ENCODE data around the gene C6orf120.
"Not testable (repeated sequence)": the region's sequence is repeated elsewhere in the genome, so short reads cannot be mapped to it uniquely, and the experiment has no call there.

Gene C6orf120

DNA sequence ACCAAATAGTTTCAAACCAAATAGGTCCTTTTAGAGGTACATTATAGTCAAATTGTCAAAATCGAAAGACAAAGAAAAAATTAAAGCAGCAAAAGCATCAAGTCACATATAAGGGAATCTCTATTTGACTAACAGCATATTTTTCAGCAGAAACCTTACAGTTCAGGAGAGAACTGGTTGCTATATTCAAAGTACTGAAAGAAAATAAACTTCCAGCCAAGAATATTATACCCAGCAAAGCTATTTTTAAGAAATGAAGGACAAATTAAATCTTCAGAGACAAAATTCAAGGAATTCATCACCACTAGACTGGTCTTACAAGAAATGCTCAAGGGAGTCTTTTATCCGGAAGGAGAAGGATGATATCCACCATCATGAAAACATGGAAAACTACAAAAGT lies 16.1 kb upstream of the C6orf120 start:
- Histone ChIP-seq H3K4me3 (ENCODE audit: low read length) (no peak overlapping the region), H3K36me3 (ENCODE audit: insufficient read depth, low read length) (peaks cover 6% of the 10 kb centered on the region), H3K4me1 (ENCODE audit: control insufficient read depth, insufficient read depth, low read length) (peaks cover 9% of the 10 kb centered on the region), H3K4me2 (ENCODE audit: low read length) (no peak overlapping the region), H3K9me3 (replicated peaks; ENCODE audit: low read length) (no peaks in the 10 kb centered on the region), H3K9ac (ENCODE audit: low read depth, low read length) (no peak overlapping the region), H3K27me3 (ENCODE audit: control insufficient read depth, insufficient read depth, low read length) (no peaks in the 10 kb centered on the region)

DNA sequence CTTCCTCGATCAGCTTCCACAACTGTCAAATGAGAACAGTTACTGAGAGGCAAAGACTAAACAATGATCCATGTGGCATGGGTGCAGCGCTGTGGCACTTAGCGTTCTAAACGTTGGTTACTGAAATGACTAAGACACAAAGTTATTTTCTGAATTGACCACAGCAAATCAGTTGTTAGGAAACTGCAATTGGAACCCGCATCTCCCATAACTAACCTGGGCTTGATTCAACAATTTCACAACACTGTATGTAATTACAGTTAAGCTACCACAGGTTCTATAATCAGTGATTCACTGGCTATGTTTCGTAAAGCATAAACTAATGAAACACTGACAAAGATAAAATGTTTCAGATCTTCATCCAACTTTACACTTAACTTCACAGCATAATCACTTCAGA lies 12.6 kb upstream of the C6orf120 start:
- H3K27me3 ChIP-seq (ENCODE audit: control insufficient read depth, insufficient read depth, low read length): no peaks in the 10 kb centered on the region
- H3K4me3 ChIP-seq (ENCODE audit: low read length): no peak overlapping the region
- H3K4me1 ChIP-seq (ENCODE audit: control insufficient read depth, insufficient read depth, low read length): peaks cover 9% of the 10 kb centered on the region
- H3K9ac ChIP-seq (ENCODE audit: low read depth, low read length): no peak overlapping the region
- no peaks in the 10 kb centered on the region for H3K9me3 ChIP-seq (replicated peaks; ENCODE audit: low read length)
- peaks cover 6% of the 10 kb centered on the region for H3K36me3 ChIP-seq (ENCODE audit: insufficient read depth, low read length)
- no peak overlapping the region for H3K4me2 ChIP-seq (ENCODE audit: low read length)

GRCh38 chr6:169691260-169691659 lies 10.7 kb upstream of the C6orf120 start:
- Histone ChIP-seq H3K9me3 (replicated peaks; ENCODE audit: low read length) (no peaks in the 10 kb centered on the region), H3K27me3 (ENCODE audit: control insufficient read depth, insufficient read depth, low read length) (no peaks in the 10 kb centered on the region), H3K4me3 (ENCODE audit: low read length) (no peak overlapping the region), H3K36me3 (ENCODE audit: insufficient read depth, low read length) (peaks cover 6% of the 10 kb centered on the region), H3K4me2 (ENCODE audit: low read length) (no peak overlapping the region), H3K4me1 (ENCODE audit: control insufficient read depth, insufficient read depth, low read length) (peaks cover 9% of the 10 kb centered on the region), H3K9ac (ENCODE audit: low read depth, low read length) (no peak overlapping the region)

DNA sequence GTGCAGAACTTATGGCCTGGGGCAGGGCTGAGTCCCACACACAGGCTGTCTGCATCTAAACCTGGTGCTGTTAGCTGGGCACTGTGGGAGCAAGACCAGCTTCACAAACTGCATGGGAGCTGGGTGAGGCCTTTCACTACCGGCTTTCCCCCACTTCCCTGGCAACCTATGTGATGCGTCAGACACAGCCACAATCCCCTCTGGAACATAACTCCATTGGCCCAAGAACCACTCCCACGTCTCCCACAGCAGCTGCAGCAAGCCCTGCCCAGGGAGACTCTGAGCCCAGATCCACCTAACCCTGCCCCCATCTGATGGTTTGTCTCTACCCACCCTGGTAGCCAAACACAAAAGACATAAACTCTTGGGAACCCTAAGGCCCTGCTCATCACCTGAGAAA lies 9.4 kb upstream of the C6orf120 start:
- H3K4me2 ChIP-seq (ENCODE audit: low read length): no peak overlapping the region

GRCh38 chr6:169695131-169695530 lies 6.8 kb upstream of the C6orf120 start:
- Histone ChIP-seq H3K36me3 (ENCODE audit: insufficient read depth, low read length) (no peaks in the 10 kb centered on the region), H3K4me1 (ENCODE audit: control insufficient read depth, insufficient read depth, low read length) (peaks cover 3% of the 10 kb centered on the region), H3K9ac (ENCODE audit: low read depth, low read length) (no peak overlapping the region), H3K9me3 (replicated peaks; ENCODE audit: low read length) (no peaks in the 10 kb centered on the region), H3K4me2 (ENCODE audit: low read length) (no peak overlapping the region), H3K27me3 (ENCODE audit: control insufficient read depth, insufficient read depth, low read length) (no peaks in the 10 kb centered on the region), H3K4me3 (ENCODE audit: low read length) (no peak overlapping the region)

More for the DNA sequence above, 9.4 kb upstream of the C6orf120 start:
- no peaks in the 10 kb centered on the region for H3K27me3 ChIP-seq (ENCODE audit: control insufficient read depth, insufficient read depth, low read length)
- H3K4me3 ChIP-seq (ENCODE audit: low read length): no peak overlapping the region
- H3K9ac ChIP-seq (ENCODE audit: low read depth, low read length): no peak overlapping the region
- no peaks in the 10 kb centered on the region for H3K9me3 ChIP-seq (replicated peaks; ENCODE audit: low read length)
- peaks cover 9% of the 10 kb centered on the region for H3K4me1 ChIP-seq (ENCODE audit: control insufficient read depth, insufficient read depth, low read length)
- H3K36me3 ChIP-seq (ENCODE audit: insufficient read depth, low read length): peaks cover 3% of the 10 kb centered on the region

DNA sequence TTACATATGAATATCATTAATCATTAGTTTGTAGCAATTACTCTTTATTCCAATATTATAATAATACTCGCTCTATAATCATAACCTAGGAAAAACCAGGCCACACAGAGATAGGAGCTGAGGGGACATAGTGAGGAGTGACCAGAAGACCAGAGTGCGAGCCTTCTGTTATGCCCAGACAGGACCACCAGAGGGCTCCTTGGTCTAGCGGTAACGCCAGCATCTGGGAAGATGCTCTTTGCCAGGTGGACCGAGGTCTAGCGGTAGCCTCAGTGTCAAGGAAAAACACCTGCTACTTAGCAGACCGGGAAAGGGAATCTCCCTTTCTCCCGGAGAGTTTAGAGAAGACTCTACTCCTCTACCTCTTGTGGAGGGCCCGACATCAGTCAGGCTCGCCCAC lies 4.8 kb upstream of the C6orf120 start:
- not testable (repeated sequence) for H3K4me3 ChIP-seq (ENCODE audit: low read length); H3K36me3 ChIP-seq (ENCODE audit: insufficient read depth, low read length); H3K27me3 ChIP-seq (ENCODE audit: control insufficient read depth, insufficient read depth, low read length); H3K4me2 ChIP-seq (ENCODE audit: low read length); H3K9ac ChIP-seq (ENCODE audit: low read depth, low read length); H3K9me3 ChIP-seq (replicated peaks; ENCODE audit: low read length)
- H3K4me1 ChIP-seq (ENCODE audit: control insufficient read depth, insufficient read depth, low read length): peaks cover 13% of the 10 kb centered on the region

DNA sequence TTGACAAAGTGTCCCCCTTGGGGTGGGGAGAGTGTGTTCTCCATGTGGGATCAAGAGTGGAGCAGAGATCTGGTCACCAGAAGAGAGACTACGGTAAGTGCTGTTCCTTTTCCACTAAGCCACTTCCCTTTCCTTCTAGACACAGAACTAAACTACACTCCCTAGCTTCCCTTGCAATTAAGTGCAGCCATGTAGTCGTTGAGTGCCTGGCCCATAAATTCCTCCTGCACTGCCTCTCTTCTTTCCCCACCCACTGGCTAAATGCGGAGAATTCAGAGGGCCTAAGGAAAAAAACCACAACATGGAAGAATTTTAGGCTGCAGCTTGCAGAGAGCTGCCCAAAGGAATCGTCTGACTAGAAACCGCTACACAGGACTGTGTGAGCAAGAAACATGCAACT lies 1.6 kb upstream of the C6orf120 start:
- peak overlapping the region; percentile 90 for H3K4me2 ChIP-seq (ENCODE audit: low read length)
- peak overlapping the region; percentile 82 for H3K4me3 ChIP-seq (ENCODE audit: low read length)
- peaks cover 32% of the 10 kb centered on the region for H3K4me1 ChIP-seq (ENCODE audit: control insufficient read depth, insufficient read depth, low read length)
- no peaks in the 10 kb centered on the region for H3K9me3 ChIP-seq (replicated peaks; ENCODE audit: low read length)
- peaks cover 8% of the 10 kb centered on the region for H3K36me3 ChIP-seq (ENCODE audit: insufficient read depth, low read length)
- no peaks in the 10 kb centered on the region for H3K27me3 ChIP-seq (ENCODE audit: control insufficient read depth, insufficient read depth, low read length)
- peak overlapping the region; percentile 95 for H3K9ac ChIP-seq (ENCODE audit: low read depth, low read length)

DNA sequence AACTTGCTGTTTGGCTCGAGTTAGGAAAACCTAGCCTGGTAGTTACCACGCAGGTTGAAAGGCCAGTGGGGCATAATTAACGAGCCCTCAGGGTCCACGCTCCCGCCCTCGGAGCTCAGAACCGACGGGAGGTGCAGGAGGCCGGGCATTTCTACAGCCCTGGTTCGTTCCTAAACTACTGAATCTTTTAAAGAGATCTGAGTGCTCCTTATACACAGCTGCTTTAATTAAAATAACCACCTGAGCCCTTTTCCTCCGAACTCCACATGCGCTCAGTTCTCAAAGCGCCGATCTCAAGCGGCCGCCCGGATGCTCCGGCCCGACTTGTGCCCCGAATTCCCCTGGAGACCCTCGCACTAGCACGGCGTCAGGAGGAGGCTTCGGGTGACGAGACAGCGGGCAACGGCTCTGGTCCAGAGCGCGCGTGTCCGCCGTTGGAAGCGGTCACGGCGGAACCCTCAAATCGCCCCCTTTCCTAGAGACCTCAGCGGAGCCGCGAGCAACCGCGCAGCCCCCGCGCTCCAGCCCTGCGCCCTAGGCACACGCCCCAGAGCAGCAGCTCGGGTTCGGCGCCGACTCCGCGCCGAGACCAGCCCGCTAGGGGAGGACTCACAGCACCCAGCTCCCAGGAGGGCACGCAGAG lies 494 bp upstream of the C6orf120 start:
- H3K4me1 ChIP-seq (ENCODE audit: control insufficient read depth, insufficient read depth, low read length): peaks cover 32% of the 10 kb centered on the region
- peak overlapping the region; percentile 82 for H3K4me3 ChIP-seq (ENCODE audit: low read length)
- peaks cover 13% of the 10 kb centered on the region for H3K36me3 ChIP-seq (ENCODE audit: insufficient read depth, low read length)
- no peaks in the 10 kb centered on the region for H3K27me3 ChIP-seq (ENCODE audit: control insufficient read depth, insufficient read depth, low read length)
- peak overlapping the region; percentile 95 for H3K9ac ChIP-seq (ENCODE audit: low read depth, low read length)
- peak overlapping the region; percentile 90 for H3K4me2 ChIP-seq (ENCODE audit: low read length)
- no peaks in the 10 kb centered on the region for H3K9me3 ChIP-seq (replicated peaks; ENCODE audit: low read length)

GRCh38 chr6:169702840-169703246 lies 917 bp downstream of the C6orf120 start:
- peaks cover 32% of the 10 kb centered on the region for H3K4me1 ChIP-seq (ENCODE audit: control insufficient read depth, insufficient read depth, low read length)

DNA sequence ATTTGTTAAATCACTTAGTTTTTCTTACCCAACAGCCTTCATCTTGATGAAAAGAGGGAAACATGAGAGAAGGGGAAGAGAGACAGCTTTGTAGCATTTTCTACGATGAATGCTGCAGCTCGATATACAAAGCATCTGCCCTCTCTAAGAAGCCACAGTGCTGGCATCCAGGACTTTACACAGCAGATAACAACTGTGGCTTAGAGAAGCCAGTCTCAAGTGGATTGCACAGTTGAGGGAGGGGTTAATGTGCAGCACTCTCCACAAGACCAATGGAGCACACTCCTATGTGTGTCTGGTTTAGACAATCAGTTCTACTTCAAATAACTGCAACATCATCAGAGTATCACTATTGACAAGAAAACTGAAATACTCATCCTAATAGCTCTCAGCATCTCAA lies 5.8 kb downstream of the C6orf120 start:
- H3K36me3 ChIP-seq (ENCODE audit: insufficient read depth, low read length): peaks cover 13% of the 10 kb centered on the region
- peaks cover 17% of the 10 kb centered on the region for H3K4me1 ChIP-seq (ENCODE audit: control insufficient read depth, insufficient read depth, low read length)
- H3K27me3 ChIP-seq (ENCODE audit: control insufficient read depth, insufficient read depth, low read length): no peaks in the 10 kb centered on the region
- no peaks in the 10 kb centered on the region for H3K9me3 ChIP-seq (replicated peaks; ENCODE audit: low read length)
- H3K9ac ChIP-seq (ENCODE audit: low read depth, low read length): no peak overlapping the region
- no peak overlapping the region for H3K4me2 ChIP-seq (ENCODE audit: low read length)
- H3K4me3 ChIP-seq (ENCODE audit: low read length): no peak overlapping the region

More at GRCh38 chr6:169702840-169703246, 917 bp downstream of the C6orf120 start:
- Histone ChIP-seq H3K36me3 (ENCODE audit: insufficient read depth, low read length) (peaks cover 13% of the 10 kb centered on the region), H3K4me3 (ENCODE audit: low read length) (peak overlapping the region; percentile 82), H3K4me2 (ENCODE audit: low read length) (peak overlapping the region; percentile 90), H3K9me3 (replicated peaks; ENCODE audit: low read length) (no peaks in the 10 kb centered on the region), H3K27me3 (ENCODE audit: control insufficient read depth, insufficient read depth, low read length) (no peaks in the 10 kb centered on the region), H3K9ac (ENCODE audit: low read depth, low read length) (peak overlapping the region; percentile 95)

DNA sequence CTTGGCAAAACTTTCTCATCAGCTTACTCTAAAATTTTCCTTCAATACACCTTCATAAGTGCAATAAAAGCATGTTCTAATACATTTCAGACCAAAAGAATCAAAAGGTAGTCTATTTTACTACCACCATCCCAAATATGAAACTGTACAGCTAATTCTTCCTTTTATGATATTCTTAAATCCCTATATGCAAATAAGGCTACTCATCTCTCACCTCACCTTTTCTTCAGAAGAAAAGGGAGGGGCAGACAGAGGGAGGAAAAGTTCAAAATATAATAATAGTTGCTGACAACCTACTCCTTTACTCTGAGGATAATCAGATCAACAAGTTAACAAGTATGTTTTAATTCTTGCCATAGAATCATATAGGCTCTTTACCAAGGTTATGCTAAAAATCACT lies 7.4 kb downstream of the C6orf120 start:
- H3K9me3 ChIP-seq (replicated peaks; ENCODE audit: low read length): no peaks in the 10 kb centered on the region
- H3K27me3 ChIP-seq (ENCODE audit: control insufficient read depth, insufficient read depth, low read length): no peaks in the 10 kb centered on the region
- H3K4me1 ChIP-seq (ENCODE audit: control insufficient read depth, insufficient read depth, low read length): peaks cover 2% of the 10 kb centered on the region
- peaks cover 13% of the 10 kb centered on the region for H3K36me3 ChIP-seq (ENCODE audit: insufficient read depth, low read length)
- no peak overlapping the region for H3K4me2 ChIP-seq (ENCODE audit: low read length)
- no peak overlapping the region for H3K9ac ChIP-seq (ENCODE audit: low read depth, low read length)
- H3K4me3 ChIP-seq (ENCODE audit: low read length): no peak overlapping the region

- Histone ChIP-seq H3K36me3 (ENCODE audit: insufficient read depth, low read length) (peaks cover 20% of the 10 kb centered on the region), H3K4me1 (ENCODE audit: control insufficient read depth, insufficient read depth, low read length) (no peaks in the 10 kb centered on the region), H3K4me2 (ENCODE audit: low read length) (no peak overlapping the region), H3K4me3 (ENCODE audit: low read length) (no peak overlapping the region), H3K27me3 (ENCODE audit: control insufficient read depth, insufficient read depth, low read length) (no peaks in the 10 kb centered on the region), H3K9ac (ENCODE audit: low read depth, low read length) (no peak overlapping the region), H3K9me3 (replicated peaks; ENCODE audit: low read length) (no peaks in the 10 kb centered on the region)
These were observed 8.1 kb downstream of the C6orf120 start for GRCh38 chr6:169710009-169710408.

Measured in skeletal muscle satellite cell (primary cell).